Coronary artery (tissue), 2 donors: ENCODE measurements around the gene GABBR2.

ENCODE experiments used
- DNase-seq: peaks from one replicate; pipeline ENCODE4 v3.0.0-alpha.2; 2017; ENCODE audit warnings: low spot score
- H3K27ac ChIP-seq, 2 donors: fragments of 200-600 bp; sonication (generic); one replicate each; pipeline ENCODE4 v1.5.1; 2016 to 2019
- H3K4me3 ChIP-seq: fragments of 200-600 bp; sonication (generic); 2 replicates; pipeline ENCODE4 v1.5.1; 2016; ENCODE audit warnings: mild to moderate bottlenecking, moderate library complexity
- CTCF ChIP-seq: fragments of 200-600 bp; sonication (generic); IDR thresholded peaks from one replicate; pipeline ENCODE4 v1.5.1; 2019; ENCODE audit warnings: antibody characterized with exemption

Gene GABBR2

DNA sequence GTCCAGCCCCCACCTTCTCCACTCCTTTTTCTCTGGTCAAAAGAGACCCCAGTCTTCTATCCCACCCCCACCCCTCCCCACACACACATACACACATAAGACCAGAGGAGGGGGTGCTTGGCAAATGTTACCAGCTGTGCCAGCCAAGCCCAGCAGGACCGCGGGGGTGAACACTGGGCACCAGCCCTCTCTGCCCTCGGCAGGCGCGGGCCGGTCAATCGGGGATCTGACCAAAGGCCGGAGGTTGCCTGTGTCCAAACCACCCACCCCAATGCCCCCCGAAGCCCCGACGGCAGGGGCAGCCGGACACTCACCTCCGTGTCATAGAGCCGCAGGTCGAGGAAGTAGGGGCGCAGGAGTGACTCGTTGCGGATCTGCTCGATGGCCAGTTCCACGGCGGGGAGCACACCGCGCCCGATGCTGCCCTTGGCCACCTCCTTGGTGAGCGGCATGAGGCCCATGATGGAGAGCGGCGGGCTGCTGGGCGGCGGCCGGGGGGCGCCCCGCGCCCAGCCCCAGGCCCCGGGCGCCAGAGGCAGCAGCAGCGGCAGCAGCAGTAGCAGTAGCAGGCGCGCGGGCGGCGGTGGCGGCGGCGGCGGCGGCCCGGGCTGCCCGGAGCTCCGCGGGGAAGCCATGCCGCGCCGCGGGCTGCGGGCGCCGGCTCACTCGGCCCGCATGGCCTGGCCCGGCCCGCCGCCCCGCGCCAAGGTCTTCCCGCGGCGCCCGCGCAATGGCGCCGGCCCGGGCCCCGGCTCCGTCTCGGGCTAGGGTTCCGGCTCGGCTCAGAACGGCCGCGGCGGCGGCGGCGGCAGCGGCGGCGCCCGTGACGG lies 417 bp downstream of the GABBR2 start:
- TF ChIP-seq CTCF, result no peak

GRCh38 chr9:98707166-98708102 lies 1.3 kb downstream of the GABBR2 start:
- peak overlapping the region; percentile 30 for H3K4me3 ChIP-seq
- no peak for TF ChIP-seq CTCF
- no peak for DNase-seq
- H3K27ac ChIP-seq, result no peak overlapping the region

More for the DNA sequence above, 417 bp downstream of the GABBR2 start:
- DNase-seq, result no peak
- Histone ChIP-seq H3K4me3 (peak overlapping the region; percentile 64), H3K27ac (no peak overlapping the region)

DNA sequence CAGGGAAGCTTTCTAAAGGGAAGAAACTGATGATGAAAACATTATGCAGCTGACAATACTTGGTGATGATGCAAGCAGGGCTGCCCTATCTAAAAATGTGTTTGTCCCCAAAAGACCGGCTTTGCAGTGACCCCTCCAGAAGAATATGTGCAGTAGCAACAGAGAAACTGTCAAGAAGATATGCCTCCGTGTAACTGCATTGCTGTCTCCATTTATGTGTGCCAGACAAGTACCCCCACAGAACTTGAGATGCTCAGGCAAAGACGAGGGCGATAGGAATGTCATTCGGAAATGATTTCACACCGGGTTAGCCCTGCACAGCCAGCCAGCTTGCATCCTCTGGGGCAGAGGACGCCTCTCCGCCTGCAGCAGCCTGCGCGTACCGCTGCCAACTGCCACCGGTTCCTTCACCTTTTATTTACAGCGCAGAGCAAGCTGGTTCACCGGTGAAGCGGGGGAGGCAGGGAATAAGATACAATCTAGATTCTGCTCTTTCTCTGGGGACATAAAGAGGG lies 2.0 kb downstream of the GABBR2 start:
- DNase-seq, result no peak
- no peak overlapping the region for H3K4me3 ChIP-seq
- no peak overlapping the region for H3K27ac ChIP-seq
- TF ChIP-seq CTCF, result no peak

- Histone ChIP-seq H3K27ac (no peak overlapping the region), H3K4me3 (no peak overlapping the region)
- TF ChIP-seq CTCF, result no peak
- DNase-seq, result no peak
These were observed 5.8 kb downstream of the GABBR2 start for GRCh38 chr9:98702835-98703380.

DNA sequence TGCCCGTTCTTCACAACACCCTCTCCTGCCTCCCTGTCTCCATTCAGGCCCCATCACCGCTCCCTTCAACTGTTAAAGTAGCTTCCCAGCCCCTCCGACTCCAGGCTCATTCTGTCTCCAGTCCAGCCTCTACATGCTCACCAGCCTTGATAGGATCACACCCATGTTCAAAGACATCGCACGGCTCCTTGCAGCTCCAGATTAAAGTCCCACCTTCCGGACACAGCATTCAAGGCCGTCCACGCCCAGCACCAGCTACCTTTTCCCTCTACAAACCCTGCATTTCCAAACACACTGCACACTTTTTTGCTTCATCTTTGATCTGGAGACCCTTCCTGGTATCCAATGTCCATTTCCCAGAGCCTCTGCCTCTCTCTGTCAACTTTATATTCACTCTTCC lies 6.4 kb downstream of the GABBR2 start:
- no peak for TF ChIP-seq CTCF
- Histone ChIP-seq H3K4me3 (no peak overlapping the region), H3K27ac (no peak overlapping the region)
- DNase-seq, result no peak

DNA sequence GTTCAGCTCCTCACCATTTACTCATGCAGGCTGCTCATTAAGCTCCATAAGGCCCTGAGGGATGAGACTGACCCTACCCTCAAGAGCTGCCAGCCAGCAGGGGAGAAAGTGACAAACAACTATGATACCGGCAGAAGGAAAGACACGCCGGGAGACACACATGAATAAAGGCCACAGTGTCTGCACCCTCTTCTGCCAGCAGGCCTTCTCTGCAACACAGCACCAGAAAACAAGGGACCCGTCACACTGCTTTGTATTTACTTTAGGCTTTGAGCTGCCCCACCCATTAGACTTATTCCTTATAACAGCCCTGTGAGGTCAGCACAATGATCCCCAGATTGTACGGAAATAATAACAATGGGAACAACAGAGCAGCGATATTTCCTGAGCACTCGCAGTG lies 7.2 kb downstream of the GABBR2 start:
- no peak overlapping the region for H3K4me3 ChIP-seq
- TF ChIP-seq CTCF, result no peak
- H3K27ac ChIP-seq, result no peak overlapping the region
- no peak for DNase-seq
